Breast epithelium (tissue), 3 donors: ENCODE results near the gene RREB1.

ENCODE experiments used
- POLR2A ChIP-seq: fragments of 450-650 bp; IDR thresholded peaks from one replicate; pipeline ENCODE4 v1.6.1; 2016; ENCODE audit warnings: antibody characterized with exemption, mild to moderate bottlenecking, moderate library complexity
- TF ChIP-seq, protein P1 (sequence below), 3 donors: fragments of 450-650 bp; IDR thresholded peaks; one replicate each; pipeline ENCODE4 v1.5.1; 2016 to 2017; ENCODE audit warnings: antibody characterized with exemption in 3 of 3, mild to moderate bottlenecking in 3 of 3, moderate library complexity in 3 of 3

DNA sequence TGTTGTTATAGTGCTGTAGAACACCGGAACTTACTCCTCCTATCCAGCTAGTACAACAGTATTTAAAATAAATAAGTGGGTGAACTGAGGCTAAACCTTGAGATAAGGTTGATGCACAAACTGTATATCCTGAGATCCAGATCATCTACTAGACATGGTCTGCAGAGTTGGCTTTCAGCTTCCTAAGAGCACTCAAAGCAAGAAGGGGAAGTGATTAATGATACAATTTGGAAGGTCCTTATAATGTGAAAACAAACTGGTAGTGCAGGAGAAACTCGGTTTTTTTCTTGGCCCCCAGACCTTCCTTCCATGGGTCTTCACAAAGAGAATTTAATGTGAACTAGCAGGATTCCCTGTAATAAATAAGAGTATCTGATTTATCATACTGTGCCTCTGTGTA is 27.4 kb upstream of the RREB1 start:
- TF ChIP-seq, protein P1, sequence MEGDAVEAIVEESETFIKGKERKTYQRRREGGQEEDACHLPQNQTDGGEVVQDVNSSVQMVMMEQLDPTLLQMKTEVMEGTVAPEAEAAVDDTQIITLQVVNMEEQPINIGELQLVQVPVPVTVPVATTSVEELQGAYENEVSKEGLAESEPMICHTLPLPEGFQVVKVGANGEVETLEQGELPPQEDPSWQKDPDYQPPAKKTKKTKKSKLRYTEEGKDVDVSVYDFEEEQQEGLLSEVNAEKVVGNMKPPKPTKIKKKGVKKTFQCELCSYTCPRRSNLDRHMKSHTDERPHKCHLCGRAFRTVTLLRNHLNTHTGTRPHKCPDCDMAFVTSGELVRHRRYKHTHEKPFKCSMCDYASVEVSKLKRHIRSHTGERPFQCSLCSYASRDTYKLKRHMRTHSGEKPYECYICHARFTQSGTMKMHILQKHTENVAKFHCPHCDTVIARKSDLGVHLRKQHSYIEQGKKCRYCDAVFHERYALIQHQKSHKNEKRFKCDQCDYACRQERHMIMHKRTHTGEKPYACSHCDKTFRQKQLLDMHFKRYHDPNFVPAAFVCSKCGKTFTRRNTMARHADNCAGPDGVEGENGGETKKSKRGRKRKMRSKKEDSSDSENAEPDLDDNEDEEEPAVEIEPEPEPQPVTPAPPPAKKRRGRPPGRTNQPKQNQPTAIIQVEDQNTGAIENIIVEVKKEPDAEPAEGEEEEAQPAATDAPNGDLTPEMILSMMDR (IDR thresholded peaks at IDR 0.05), result no peak
- no peak for TF ChIP-seq POLR2A
